Measurements from ENCODE around the gene CNTNAP2. TPM values are rescaled to one million over a fixed set of nuclear protein-coding genes. Genes with fewer than 3 reads are reported as not detected.

The CNTNAP2 gene
- total and polyA plus RNA-seq, 2 donors = 5.1 to 10.3 TPM

- Histone ChIP-seq H3K27ac (ENCODE audit: low read depth in 1 of 2, low read length in 1 of 2) (no peak overlapping the region), H3K4me1 (ENCODE audit: control insufficient read depth in 2 of 2, insufficient read depth in 2 of 2, low read length in 2 of 2) (no peaks in the 10 kb centered on the region), H3K27me3 (ENCODE audit: control insufficient read depth in 2 of 2, insufficient read depth in 1 of 2, low read length in 1 of 2) (no peaks in the 10 kb centered on the region), H3K36me3 (ENCODE audit: control insufficient read depth in 2 of 2, insufficient read depth in 2 of 2, low read length in 1 of 2) (no peaks in the 10 kb centered on the region), H3K4me3 (ENCODE audit: low read length in 2 of 2) (no peak overlapping the region), H3K9me3 (ENCODE audit: control insufficient read depth in 2 of 2, insufficient read depth in 1 of 2, low read length in 1 of 2) (no peaks in the 10 kb centered on the region)
- no peak for DNase-seq (ENCODE audit: low read depth in 6 of 9, low spot score in 9 of 9)
- 89% methylated on average over 13 of the region's 13 CpGs for WGBS
These were observed 2264.2 kb downstream of the CNTNAP2 start for GRCh38 chr7:148380596-148381419.

- H3K27me3 ChIP-seq (ENCODE audit: control insufficient read depth in 2 of 2, insufficient read depth in 1 of 2, low read length in 1 of 2) = no peaks in the 10 kb centered on the region
- DNase-seq (ENCODE audit: low read depth in 6 of 9, low spot score in 9 of 9) = no peak
- no peaks in the 10 kb centered on the region for H3K4me1 ChIP-seq (ENCODE audit: control insufficient read depth in 2 of 2, insufficient read depth in 2 of 2, low read length in 2 of 2)
- WGBS = 92% methylated on average over 8 of the region's 8 CpGs
- no peak overlapping the region for H3K4me3 ChIP-seq (ENCODE audit: low read length in 2 of 2)
- no peaks in the 10 kb centered on the region for H3K36me3 ChIP-seq (ENCODE audit: control insufficient read depth in 2 of 2, insufficient read depth in 2 of 2, low read length in 1 of 2)
- H3K27ac ChIP-seq (ENCODE audit: low read depth in 1 of 2, low read length in 1 of 2) = no peak overlapping the region
- H3K9me3 ChIP-seq (ENCODE audit: control insufficient read depth in 2 of 2, insufficient read depth in 1 of 2, low read length in 1 of 2) = no peaks in the 10 kb centered on the region
These were observed 2266.0 kb downstream of the CNTNAP2 start for GRCh38 chr7:148382596-148382995.

- no peaks in the 10 kb centered on the region for H3K36me3 ChIP-seq (ENCODE audit: control insufficient read depth in 2 of 2, insufficient read depth in 2 of 2, low read length in 1 of 2)
- no peak overlapping the region for H3K4me3 ChIP-seq (ENCODE audit: low read length in 2 of 2)
- DNase-seq (ENCODE audit: low read depth in 6 of 9, low spot score in 9 of 9) = no peak
- H3K4me1 ChIP-seq (ENCODE audit: control insufficient read depth in 2 of 2, insufficient read depth in 2 of 2, low read length in 2 of 2) = no peaks in the 10 kb centered on the region
- WGBS = 98% methylated on average over 14 of the region's 14 CpGs
- no peaks in the 10 kb centered on the region for H3K27me3 ChIP-seq (ENCODE audit: control insufficient read depth in 2 of 2, insufficient read depth in 1 of 2, low read length in 1 of 2)
- H3K27ac ChIP-seq (ENCODE audit: low read depth in 1 of 2, low read length in 1 of 2) = no peak overlapping the region
- no peaks in the 10 kb centered on the region for H3K9me3 ChIP-seq (ENCODE audit: control insufficient read depth in 2 of 2, insufficient read depth in 1 of 2, low read length in 1 of 2)
These were observed 2267.1 kb downstream of the CNTNAP2 start for GRCh38 chr7:148383651-148384050.

- Histone ChIP-seq H3K4me1 (ENCODE audit: control insufficient read depth in 2 of 2, insufficient read depth in 2 of 2, low read length in 2 of 2) (no peaks in the 10 kb centered on the region), H3K36me3 (ENCODE audit: control insufficient read depth in 2 of 2, insufficient read depth in 2 of 2, low read length in 1 of 2) (no peaks in the 10 kb centered on the region), H3K27ac (ENCODE audit: low read depth in 1 of 2, low read length in 1 of 2) (no peak overlapping the region), H3K9me3 (ENCODE audit: control insufficient read depth in 2 of 2, insufficient read depth in 1 of 2, low read length in 1 of 2) (peaks cover 0 to 6% of the 10 kb centered on the region in 2 donors), H3K4me3 (ENCODE audit: low read length in 2 of 2) (no peak overlapping the region), H3K27me3 (ENCODE audit: control insufficient read depth in 2 of 2, insufficient read depth in 1 of 2, low read length in 1 of 2) (no peaks in the 10 kb centered on the region)
- no peak for DNase-seq (ENCODE audit: low read depth in 6 of 9, low spot score in 9 of 9)
- WGBS = 93% methylated on average over 10 of the region's 10 CpGs
These were observed 2268.5 kb downstream of the CNTNAP2 start for GRCh38 chr7:148385009-148385682.

- Histone ChIP-seq H3K9me3 (ENCODE audit: control insufficient read depth in 2 of 2, insufficient read depth in 1 of 2, low read length in 1 of 2) (peaks cover 0 to 6% of the 10 kb centered on the region in 2 donors), H3K4me3 (ENCODE audit: low read length in 2 of 2) (no peak overlapping the region), H3K36me3 (ENCODE audit: control insufficient read depth in 2 of 2, insufficient read depth in 2 of 2, low read length in 1 of 2) (no peaks in the 10 kb centered on the region), H3K27me3 (ENCODE audit: control insufficient read depth in 2 of 2, insufficient read depth in 1 of 2, low read length in 1 of 2) (no peaks in the 10 kb centered on the region), H3K4me1 (ENCODE audit: control insufficient read depth in 2 of 2, insufficient read depth in 2 of 2, low read length in 2 of 2) (no peaks in the 10 kb centered on the region), H3K27ac (ENCODE audit: low read depth in 1 of 2, low read length in 1 of 2) (no peak overlapping the region)
- no peak for DNase-seq (ENCODE audit: low read depth in 6 of 9, low spot score in 9 of 9)
These were observed 2273.8 kb downstream of the CNTNAP2 start for GRCh38 chr7:148390381-148390780.

- no peak overlapping the region for H3K4me3 ChIP-seq (ENCODE audit: low read length in 2 of 2)
- H3K27me3 ChIP-seq (ENCODE audit: control insufficient read depth in 2 of 2, insufficient read depth in 1 of 2, low read length in 1 of 2) = no peaks in the 10 kb centered on the region
- peaks cover 0 to 6% of the 10 kb centered on the region in 2 donors for H3K9me3 ChIP-seq (ENCODE audit: control insufficient read depth in 2 of 2, insufficient read depth in 1 of 2, low read length in 1 of 2)
- no peaks in the 10 kb centered on the region for H3K4me1 ChIP-seq (ENCODE audit: control insufficient read depth in 2 of 2, insufficient read depth in 2 of 2, low read length in 2 of 2)
- no peak overlapping the region for H3K27ac ChIP-seq (ENCODE audit: low read depth in 1 of 2, low read length in 1 of 2)
- WGBS = 92% methylated on average over 4 of the region's 4 CpGs
- DNase-seq (ENCODE audit: low read depth in 6 of 9, low spot score in 9 of 9) = no peak
- H3K36me3 ChIP-seq (ENCODE audit: control insufficient read depth in 2 of 2, insufficient read depth in 2 of 2, low read length in 1 of 2) = no peaks in the 10 kb centered on the region
These were observed 2275.0 kb downstream of the CNTNAP2 start for GRCh38 chr7:148391591-148391990.

- peaks cover 0 to 2% of the 10 kb centered on the region in 2 donors for H3K9me3 ChIP-seq (ENCODE audit: control insufficient read depth in 2 of 2, insufficient read depth in 1 of 2, low read length in 1 of 2)
- DNase-seq (ENCODE audit: low read depth in 6 of 9, low spot score in 9 of 9) = no peak
- H3K4me3 ChIP-seq (ENCODE audit: low read length in 2 of 2) = no peak overlapping the region
- H3K36me3 ChIP-seq (ENCODE audit: control insufficient read depth in 2 of 2, insufficient read depth in 2 of 2, low read length in 1 of 2) = no peaks in the 10 kb centered on the region
- no peaks in the 10 kb centered on the region for H3K27me3 ChIP-seq (ENCODE audit: control insufficient read depth in 2 of 2, insufficient read depth in 1 of 2, low read length in 1 of 2)
- WGBS = 96% methylated on average over 3 of the region's 3 CpGs
- no peak overlapping the region for H3K27ac ChIP-seq (ENCODE audit: low read depth in 1 of 2, low read length in 1 of 2)
- peaks cover 0 to 3% of the 10 kb centered on the region in 2 donors for H3K4me1 ChIP-seq (ENCODE audit: control insufficient read depth in 2 of 2, insufficient read depth in 2 of 2, low read length in 2 of 2)
These were observed 2278.0 kb downstream of the CNTNAP2 start for GRCh38 chr7:148394582-148394981.

- Histone ChIP-seq H3K4me1 (ENCODE audit: control insufficient read depth in 2 of 2, insufficient read depth in 2 of 2, low read length in 2 of 2) (peaks cover 0 to 3% of the 10 kb centered on the region in 2 donors), H3K27ac (ENCODE audit: low read depth in 1 of 2, low read length in 1 of 2) (peak overlapping the region in 1 of 2 donors; percentile 5), H3K36me3 (ENCODE audit: control insufficient read depth in 2 of 2, insufficient read depth in 2 of 2, low read length in 1 of 2) (no peaks in the 10 kb centered on the region), H3K4me3 (ENCODE audit: low read length in 2 of 2) (no peak overlapping the region), H3K9me3 (ENCODE audit: control insufficient read depth in 2 of 2, insufficient read depth in 1 of 2, low read length in 1 of 2) (no peaks in the 10 kb centered on the region), H3K27me3 (ENCODE audit: control insufficient read depth in 2 of 2, insufficient read depth in 1 of 2, low read length in 1 of 2) (no peaks in the 10 kb centered on the region)
- DNase-seq (ENCODE audit: low read depth in 6 of 9, low spot score in 9 of 9) = no peak
- WGBS = 91% methylated on average over 7 of the region's 7 CpGs
These were observed 2278.8 kb downstream of the CNTNAP2 start for GRCh38 chr7:148395352-148395811.

GRCh38 chr7:148395990-148396716 is 2279.6 kb downstream of the CNTNAP2 start:
- no peaks in the 10 kb centered on the region for H3K36me3 ChIP-seq (ENCODE audit: control insufficient read depth in 2 of 2, insufficient read depth in 2 of 2, low read length in 1 of 2)
- WGBS = 92% methylated on average over 12 of the region's 12 CpGs
- no peaks in the 10 kb centered on the region for H3K27me3 ChIP-seq (ENCODE audit: control insufficient read depth in 2 of 2, insufficient read depth in 1 of 2, low read length in 1 of 2)
- H3K27ac ChIP-seq (ENCODE audit: low read depth in 1 of 2, low read length in 1 of 2) = peak overlapping the region in 1 of 2 donors; percentile 31
- peaks cover 0 to 3% of the 10 kb centered on the region in 2 donors for H3K4me1 ChIP-seq (ENCODE audit: control insufficient read depth in 2 of 2, insufficient read depth in 2 of 2, low read length in 2 of 2)
- DNase-seq (ENCODE audit: low read depth in 6 of 9, low spot score in 9 of 9) = no peak
- H3K4me3 ChIP-seq (ENCODE audit: low read length in 2 of 2) = no peak overlapping the region
- no peaks in the 10 kb centered on the region for H3K9me3 ChIP-seq (ENCODE audit: control insufficient read depth in 2 of 2, insufficient read depth in 1 of 2, low read length in 1 of 2)
